Parathyroid adenoma (tissue), 2 donors: ENCODE data around the gene SLC1A4.

Experiments used
- H2AFZ ChIP-seq: fragments of 300-600 bp; sonication (generic); one replicate; pipeline ENCODE4 v1.7.0; 2017; ENCODE audit warnings: antibody characterized with exemption, mild to moderate bottlenecking
- H3K27ac ChIP-seq: fragments of 300-600 bp; sonication (generic); one replicate; pipeline ENCODE4 v1.7.0; 2017
- H3K27me3 ChIP-seq: fragments of 300-600 bp; sonication (generic); one replicate; pipeline ENCODE4 v1.7.0; 2017; ENCODE audit warnings: low read length; ENCODE audit not compliant: control insufficient read depth, insufficient read depth
- H3K36me3 ChIP-seq: fragments of 300-600 bp; sonication (generic); one replicate; pipeline ENCODE4 v1.7.0; 2017; ENCODE audit warnings: low read length; ENCODE audit not compliant: control insufficient read depth, insufficient read depth
- H3K4me1 ChIP-seq: fragments of 300-600 bp; sonication (generic); one replicate; pipeline ENCODE4 v1.7.0; 2017; ENCODE audit warnings: control low read depth
- H3K4me2 ChIP-seq: fragments of 300-600 bp; sonication (generic); one replicate; pipeline ENCODE4 v1.7.0; 2017; ENCODE audit warnings: low read length
- H3K4me3 ChIP-seq: fragments of 300-600 bp; sonication (generic); one replicate; pipeline ENCODE4 v1.7.0; 2017; ENCODE audit warnings: low read depth, low read length
- H3K79me2 ChIP-seq: fragments of 300-600 bp; sonication (generic); one replicate; pipeline ENCODE4 v1.7.0; 2017; ENCODE audit warnings: control low read depth
- H3K9ac ChIP-seq: fragments of 300-600 bp; sonication (generic); one replicate; pipeline ENCODE4 v1.7.0; 2017; ENCODE audit warnings: mild to moderate bottlenecking
- H3K9me3 ChIP-seq: fragments of 300-600 bp; sonication (generic); one replicate; pipeline ENCODE4 v1.7.0; 2017; ENCODE audit warnings: low read length; ENCODE audit not compliant: control insufficient read depth
- TF ChIP-seq, protein P1 (sequence below): fragments of 300-600 bp; sonication (generic); IDR thresholded peaks from one replicate; pipeline ENCODE4 v1.7.0; 2017; ENCODE audit warnings: antibody characterized with exemption, mild to moderate bottlenecking
- donor health status: primary hyperparathyroidism.

SLC1A4 gene

DNA sequence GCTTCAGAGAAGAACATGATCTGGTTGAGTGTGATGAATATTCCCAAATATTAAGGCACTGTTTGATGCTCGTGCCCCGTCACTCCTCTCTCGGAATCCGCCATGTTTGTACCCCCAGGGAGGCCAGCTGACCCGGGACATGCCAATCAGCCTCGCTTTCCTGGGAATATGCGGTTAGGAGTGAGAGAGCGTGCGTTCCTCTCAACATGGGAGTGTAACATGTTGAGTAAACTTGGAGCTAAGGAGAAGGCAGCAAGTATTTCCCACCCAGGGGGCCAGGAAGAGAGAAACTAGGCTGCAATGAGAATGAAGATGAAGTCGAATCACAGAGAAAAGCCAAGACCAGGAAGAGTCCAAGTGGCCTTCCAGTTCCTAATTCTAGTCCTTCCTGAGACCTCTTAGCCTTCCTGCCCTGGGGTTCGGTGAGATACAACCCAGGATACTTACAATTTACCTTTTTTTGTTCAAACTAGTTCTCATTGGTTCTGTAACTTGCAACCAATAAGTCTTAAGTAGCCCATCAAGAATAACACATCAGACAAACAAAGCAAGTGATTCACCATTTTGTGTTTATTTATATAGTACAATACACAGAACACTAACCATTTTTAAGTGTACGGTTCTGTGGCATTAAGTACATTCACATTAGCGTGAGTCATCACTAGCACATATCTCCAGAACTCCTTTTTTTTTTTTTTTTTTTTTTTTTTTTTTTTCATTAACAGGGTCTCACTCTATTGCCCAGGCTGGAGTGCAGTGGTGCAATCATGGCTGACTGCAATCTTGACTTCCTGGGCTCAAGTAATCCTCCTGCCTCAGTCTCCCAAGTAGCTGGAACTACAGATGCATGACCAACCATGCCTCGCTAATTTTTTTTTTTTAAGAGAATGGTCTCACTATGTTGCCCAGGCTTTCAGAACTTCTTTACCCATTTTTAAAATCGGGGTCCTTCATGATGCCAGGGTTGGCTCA, 36.4 kb upstream of the SLC1A4 start:
- no peak overlapping the region for H3K4me2 ChIP-seq
- no peaks in the 10 kb centered on the region for H3K9me3 ChIP-seq
- H2AFZ ChIP-seq = no peak overlapping the region
- no peaks in the 10 kb centered on the region for H3K36me3 ChIP-seq
- H3K79me2 ChIP-seq = no peaks in the 10 kb centered on the region
- TF ChIP-seq, protein P1, sequence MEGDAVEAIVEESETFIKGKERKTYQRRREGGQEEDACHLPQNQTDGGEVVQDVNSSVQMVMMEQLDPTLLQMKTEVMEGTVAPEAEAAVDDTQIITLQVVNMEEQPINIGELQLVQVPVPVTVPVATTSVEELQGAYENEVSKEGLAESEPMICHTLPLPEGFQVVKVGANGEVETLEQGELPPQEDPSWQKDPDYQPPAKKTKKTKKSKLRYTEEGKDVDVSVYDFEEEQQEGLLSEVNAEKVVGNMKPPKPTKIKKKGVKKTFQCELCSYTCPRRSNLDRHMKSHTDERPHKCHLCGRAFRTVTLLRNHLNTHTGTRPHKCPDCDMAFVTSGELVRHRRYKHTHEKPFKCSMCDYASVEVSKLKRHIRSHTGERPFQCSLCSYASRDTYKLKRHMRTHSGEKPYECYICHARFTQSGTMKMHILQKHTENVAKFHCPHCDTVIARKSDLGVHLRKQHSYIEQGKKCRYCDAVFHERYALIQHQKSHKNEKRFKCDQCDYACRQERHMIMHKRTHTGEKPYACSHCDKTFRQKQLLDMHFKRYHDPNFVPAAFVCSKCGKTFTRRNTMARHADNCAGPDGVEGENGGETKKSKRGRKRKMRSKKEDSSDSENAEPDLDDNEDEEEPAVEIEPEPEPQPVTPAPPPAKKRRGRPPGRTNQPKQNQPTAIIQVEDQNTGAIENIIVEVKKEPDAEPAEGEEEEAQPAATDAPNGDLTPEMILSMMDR = no peak
- H3K4me3 ChIP-seq = no peak overlapping the region
- H3K4me1 ChIP-seq = peaks cover 3% of the 10 kb centered on the region
- H3K27ac ChIP-seq = no peak overlapping the region
- H3K9ac ChIP-seq = no peak overlapping the region
- no peaks in the 10 kb centered on the region for H3K27me3 ChIP-seq

GRCh38 chr2:64955467-64955866, 33.7 kb upstream of the SLC1A4 start:
- H3K36me3 ChIP-seq = no peaks in the 10 kb centered on the region
- H3K9me3 ChIP-seq = no peaks in the 10 kb centered on the region
- H2AFZ ChIP-seq = no peak overlapping the region
- no peaks in the 10 kb centered on the region for H3K27me3 ChIP-seq
- H3K4me3 ChIP-seq = no peak overlapping the region
- no peak overlapping the region for H3K27ac ChIP-seq
- TF ChIP-seq, protein P1 = no peak
- no peak overlapping the region for H3K9ac ChIP-seq
- no peaks in the 10 kb centered on the region for H3K79me2 ChIP-seq
- no peak overlapping the region for H3K4me2 ChIP-seq
- no peaks in the 10 kb centered on the region for H3K4me1 ChIP-seq

- TF ChIP-seq, protein P1 = no peak
- H3K4me1 ChIP-seq = peaks cover 3% of the 10 kb centered on the region
- no peak overlapping the region for H3K9ac ChIP-seq
- H3K36me3 ChIP-seq = no peaks in the 10 kb centered on the region
- no peaks in the 10 kb centered on the region for H3K27me3 ChIP-seq
- no peak overlapping the region for H3K4me2 ChIP-seq
- no peak overlapping the region for H3K4me3 ChIP-seq
- H2AFZ ChIP-seq = no peak overlapping the region
- no peak overlapping the region for H3K27ac ChIP-seq
- no peaks in the 10 kb centered on the region for H3K9me3 ChIP-seq
- H3K79me2 ChIP-seq = no peaks in the 10 kb centered on the region
Measured at GRCh38 chr2:64957109-64957903, 31.9 kb upstream of the SLC1A4 start.

- Histone ChIP-seq H3K4me3 (no peak overlapping the region), H3K4me2 (no peak overlapping the region), H3K27me3 (no peaks in the 10 kb centered on the region), H3K9me3 (no peaks in the 10 kb centered on the region), H3K4me1 (peaks cover 3% of the 10 kb centered on the region), H3K27ac (no peak overlapping the region), H3K36me3 (no peaks in the 10 kb centered on the region), H2AFZ (no peak overlapping the region), H3K79me2 (no peaks in the 10 kb centered on the region), H3K9ac (no peak overlapping the region)
- TF ChIP-seq, protein P1 = no peak
Measured at GRCh38 chr2:64958556-64958955, 30.6 kb upstream of the SLC1A4 start.
